GM23248 (cell line): ENCODE data around the gene DPCD. TPM values are rescaled to one million over a fixed set of nuclear protein-coding genes. Genes with fewer than 3 reads are reported as not detected.
A peak's percentile ranks its signal among the peaks of the same experiment; 100 is the strongest.
"Not testable (repeated sequence)": the region's sequence is repeated elsewhere in the genome, so short reads cannot be mapped to it uniquely, and the experiment has no call there.

Source experiments
- DNase-seq: peaks from one replicate; pipeline ENCODE4 v3.0.0-alpha.2; 2015
- H2AFZ ChIP-seq: fragments of 200-600 bp; sonication (generic); 2 replicates; pipeline ENCODE4 v1.6.1; 2016; ENCODE audit warnings: antibody characterized with exemption
- H3F3A ChIP-seq: fragments of 200-600 bp; sonication (generic); 2 replicates; pipeline ENCODE4 v1.6.1; 2016; ENCODE audit warnings: mild to moderate bottlenecking, antibody characterized with exemption, mixed run types; ENCODE audit not compliant: insufficient read depth
- H3K27ac ChIP-seq: fragments of 200-600 bp; sonication (generic); 2 replicates; pipeline ENCODE4 v1.5.1; 2016; ENCODE audit warnings: mild to moderate bottlenecking
- H3K27me3 ChIP-seq: fragments of 200-600 bp; sonication (generic); replicated peaks from 2 replicates; pipeline ENCODE4 v1.6.1; 2016; ENCODE audit warnings: mild to moderate bottlenecking; ENCODE audit not compliant: insufficient read depth
- H3K36me3 ChIP-seq: fragments of 200-600 bp; sonication (generic); 2 replicates; pipeline ENCODE4 v1.6.1; 2016; ENCODE audit warnings: low read depth, mild to moderate bottlenecking
- H3K4me1 ChIP-seq: fragments of 200-600 bp; sonication (generic); 2 replicates; pipeline ENCODE4 v1.6.1; 2016; ENCODE audit warnings: mild to moderate bottlenecking; ENCODE audit not compliant: insufficient read depth
- H3K4me2 ChIP-seq: fragments of 200-600 bp; sonication (generic); one replicate; pipeline ENCODE4 v1.6.1; 2016; ENCODE audit warnings: mild to moderate bottlenecking; ENCODE audit not compliant: unreplicated experiment
- H3K4me3 ChIP-seq: fragments of 200-600 bp; sonication (generic); 2 replicates; pipeline ENCODE4 v1.5.1; 2016; ENCODE audit warnings: mild to moderate bottlenecking
- H3K79me2 ChIP-seq: fragments of 200-600 bp; sonication (generic); 2 replicates; pipeline ENCODE4 v1.6.1; 2016; ENCODE audit warnings: mild to moderate bottlenecking; ENCODE audit not compliant: insufficient read depth
- H3K9ac ChIP-seq: fragments of 200-600 bp; sonication (generic); 2 replicates; pipeline ENCODE4 v1.6.1; 2016; ENCODE audit warnings: mild to moderate bottlenecking
- H3K9me2 ChIP-seq: fragments of 200-600 bp; sonication (generic); 2 replicates; pipeline ENCODE4 v1.6.1; 2016; ENCODE audit warnings: mixed run types, mild to moderate bottlenecking, moderate library complexity; ENCODE audit not compliant: insufficient read depth
- H3K9me3 ChIP-seq: fragments of 200-600 bp; sonication (generic); one replicate; pipeline ENCODE4 v1.6.1; 2017; ENCODE audit warnings: low read depth
- H4K20me1 ChIP-seq: fragments of 200-600 bp; sonication (generic); 2 replicates; pipeline ENCODE4 v1.6.0; 2016; ENCODE audit not compliant: insufficient read depth
- EZH2 ChIP-seq: fragments of 200-600 bp; sonication (generic); IDR thresholded peaks from 2 replicates; pipeline ENCODE4 v1.6.1; 2018; ENCODE audit warnings: antibody characterized with exemption, mild to moderate bottlenecking; ENCODE audit not compliant: insufficient read depth, poor library complexity, severe bottlenecking
- EZH2phosphoT487 ChIP-seq: fragments of 200-600 bp; sonication (generic); IDR thresholded peaks from 2 replicates; pipeline ENCODE4 v1.6.1; 2018; ENCODE audit warnings: antibody characterized with exemption, moderate library complexity, mild to moderate bottlenecking, low read depth; ENCODE audit not compliant: insufficient read depth
- WGBS, 2 experiments: methylation state at CpG; one replicate each; pipeline ENCODE4 v1.1.6; 2015 to 2017; ENCODE audit warnings: low lambda C conversion rate in 2 of 2, low coverage in 1 of 2; ENCODE audit errors: missing lambda C conversion rate in 2 of 2; 5-methylcytosine and 5-hydroxymethylcytosine counted together
- in situ Hi-C: fragments of 300-500 bp; cut with MboI; formaldehyde crosslinking; loops from 2 replicates; pipeline ENCODE4 v1.15.0; 2020
- polyA plus RNA-seq: library from polyadenylated mRNA; unstranded; fragments of >200 nt; fragmentation: Nextera tagmentation; extraction: Ambion mirVana; gene quantifications from 2 replicates; pipeline ENCODE4 v1.2.1, GENCODE V29; 2016
- total RNA-seq: library from RNA; depleted of rRNA; stranded (reverse); fragments of >200 nt; shearing (Covaris generic); gene quantifications from 2 replicates; pipeline ENCODE4 v1.2.3, GENCODE V29; 2014

Gene DPCD
- total and polyA plus RNA-seq, 2 experiments from 2014 or later: 57.9 to 59.9 TPM

- Histone ChIP-seq H4K20me1 (no peaks in the 10 kb centered on the region), H3K27me3 (no peaks in the 10 kb centered on the region), H3K4me1 (peaks cover 13% of the 10 kb centered on the region; the same call in 1 of the 2 replicates), H3K36me3 (no peaks in the 10 kb centered on the region), H3K27ac (peak overlapping the region; percentile 62), H3K9me3 (no peaks in the 10 kb centered on the region), H3K9me2 (no peaks in the 10 kb centered on the region), H3K9ac (peak overlapping the region; percentile 78), H3K4me2 (peak overlapping the region; percentile 97), H3K4me3 (peak overlapping the region; percentile 93), H2AFZ (peak overlapping the region; percentile 91), H3K79me2 (peaks cover 49% of the 10 kb centered on the region), H3F3A (0 out of 2 replicates have a peak, but pooled peaks cover 3% of the 10 kb centered on the region)
- DNase-seq: peak; percentile 74
- no peak for TF ChIP-seq EZH2phosphoT487
- TF ChIP-seq EZH2: no peak
- WGBS, 2 experiments: 56 to 61% methylated on average over 5 of the region's 5 CpGs
- in situ Hi-C loops: no loop called here
Measured at GRCh38 chr10:101588879-101589278, 758 bp downstream of the DPCD start.

GRCh38 chr10:101593331-101593730 lies 5.2 kb downstream of the DPCD start:
- H3K9ac ChIP-seq, H3K27me3 ChIP-seq, H3K9me2 ChIP-seq, H3K4me2 ChIP-seq, H3F3A ChIP-seq, H4K20me1 ChIP-seq, H3K9me3 ChIP-seq, DNase-seq, H3K36me3 ChIP-seq, H2AFZ ChIP-seq, H3K4me3 ChIP-seq, H3K4me1 ChIP-seq, H3K27ac ChIP-seq, in situ Hi-C loops: not testable (repeated sequence)
- peaks cover 30% of the 10 kb centered on the region for H3K79me2 ChIP-seq
- 95 to 100% methylated on average over 2 of the region's 2 CpGs for WGBS, 2 experiments

- no peaks in the 10 kb centered on the region for H3K9me3 ChIP-seq
- peaks cover 6% of the 10 kb centered on the region; the same call in 1 of the 2 replicates for H3K79me2 ChIP-seq
- TF ChIP-seq EZH2phosphoT487 (no peak), EZH2 (no peak)
- no peak overlapping the region for H3K4me2 ChIP-seq
- H3K36me3 ChIP-seq: 0 out of 2 replicates have a peak, but pooled peaks cover 3% of the 10 kb centered on the region
- no peak for DNase-seq
- no peaks in the 10 kb centered on the region for H3K9me2 ChIP-seq
- no peak overlapping the region for H3K27ac ChIP-seq
- 70 to 71% methylated on average over 13 of the region's 13 CpGs for WGBS, 2 experiments
- H3K9ac ChIP-seq: no peak overlapping the region
- H2AFZ ChIP-seq: no peak overlapping the region
- in situ Hi-C loops: no loop called here
- no peaks in the 10 kb centered on the region for H3F3A ChIP-seq
- H3K4me3 ChIP-seq: no peak overlapping the region
- no peaks in the 10 kb centered on the region for H3K27me3 ChIP-seq
- H3K4me1 ChIP-seq: no peaks in the 10 kb centered on the region
- no peaks in the 10 kb centered on the region for H4K20me1 ChIP-seq
Measured at GRCh38 chr10:101595591-101596433, 7.7 kb downstream of the DPCD start.

- Histone ChIP-seq H3K4me1 (no peaks in the 10 kb centered on the region), H3F3A (peaks cover 6% of the 10 kb centered on the region; the same call in 1 of the 2 replicates), H3K9me2 (no peaks in the 10 kb centered on the region), H3K36me3 (0 out of 2 replicates have a peak, but pooled peaks cover 3% of the 10 kb centered on the region), H3K4me3 (no peak overlapping the region), H3K79me2 (no peaks in the 10 kb centered on the region; the same call in 1 of the 2 replicates), H4K20me1 (no peaks in the 10 kb centered on the region), H3K9ac (no peak overlapping the region), H3K4me2 (no peak overlapping the region), H3K27ac (no peak overlapping the region), H3K9me3 (no peaks in the 10 kb centered on the region), H3K27me3 (no peaks in the 10 kb centered on the region), H2AFZ (no peak overlapping the region)
- DNase-seq: no peak
- 79 to 83% methylated on average over 14 of the region's 14 CpGs for WGBS, 2 experiments
- in situ Hi-C loops: no loop called here
- no peak for TF ChIP-seq EZH2phosphoT487
- no peak for TF ChIP-seq EZH2
Measured at GRCh38 chr10:101597091-101597900, 9.2 kb downstream of the DPCD start.
